IMR-90 (cell line): ENCODE results near the gene GAPVD1.

ENCODE experiments used
- CEBPB ChIP-seq: IDR thresholded peaks from 2 replicates; pipeline ENCODE4 v1.6.1; 2012; ENCODE audit warnings: low read depth, low read length, improper control_type of control experiment
- TF ChIP-seq, protein P1 (sequence below): conservative IDR thresholded peaks from 2 replicates; pipeline ENCODE4 v1.5.1; 2012; ENCODE audit warnings: mild to moderate bottlenecking, low read depth, low read length, improper control_type of control experiment

DNA sequence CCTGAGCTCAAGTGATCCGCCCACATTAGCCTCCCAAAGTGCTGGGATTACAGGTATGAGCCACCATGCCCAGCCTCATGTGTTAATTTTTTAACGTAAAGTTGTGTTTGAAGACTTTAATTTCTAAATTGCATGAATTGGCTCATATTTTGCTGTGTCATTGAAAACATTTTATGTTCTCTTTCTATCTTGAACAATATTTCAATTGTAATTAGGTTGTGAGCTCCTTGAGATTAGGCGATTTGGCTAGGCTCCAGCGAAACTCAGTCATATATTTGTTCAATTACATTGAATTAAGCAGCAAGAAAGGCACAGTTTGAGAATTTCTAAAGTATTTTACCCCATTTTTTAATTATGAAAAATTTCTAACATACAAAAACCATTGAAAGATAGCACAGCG lies 34.0 kb downstream of the GAPVD1 start:
- no peak for TF ChIP-seq CEBPB
- TF ChIP-seq, protein P1, sequence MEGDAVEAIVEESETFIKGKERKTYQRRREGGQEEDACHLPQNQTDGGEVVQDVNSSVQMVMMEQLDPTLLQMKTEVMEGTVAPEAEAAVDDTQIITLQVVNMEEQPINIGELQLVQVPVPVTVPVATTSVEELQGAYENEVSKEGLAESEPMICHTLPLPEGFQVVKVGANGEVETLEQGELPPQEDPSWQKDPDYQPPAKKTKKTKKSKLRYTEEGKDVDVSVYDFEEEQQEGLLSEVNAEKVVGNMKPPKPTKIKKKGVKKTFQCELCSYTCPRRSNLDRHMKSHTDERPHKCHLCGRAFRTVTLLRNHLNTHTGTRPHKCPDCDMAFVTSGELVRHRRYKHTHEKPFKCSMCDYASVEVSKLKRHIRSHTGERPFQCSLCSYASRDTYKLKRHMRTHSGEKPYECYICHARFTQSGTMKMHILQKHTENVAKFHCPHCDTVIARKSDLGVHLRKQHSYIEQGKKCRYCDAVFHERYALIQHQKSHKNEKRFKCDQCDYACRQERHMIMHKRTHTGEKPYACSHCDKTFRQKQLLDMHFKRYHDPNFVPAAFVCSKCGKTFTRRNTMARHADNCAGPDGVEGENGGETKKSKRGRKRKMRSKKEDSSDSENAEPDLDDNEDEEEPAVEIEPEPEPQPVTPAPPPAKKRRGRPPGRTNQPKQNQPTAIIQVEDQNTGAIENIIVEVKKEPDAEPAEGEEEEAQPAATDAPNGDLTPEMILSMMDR, result no peak
